ENCODE data around the gene AMFR. TPM values are rescaled to one million over a fixed set of nuclear protein-coding genes. Genes with fewer than 3 reads are reported as not detected.

The AMFR gene
- total RNA-seq, 1 experiment from 2014 or later: 25.6 TPM

GRCh38 chr16:56312028-56312300 lies 113.4 kb downstream of the AMFR start:
- Mint-ChIP-seq H3K36me3 (ENCODE audit: insufficient read depth in 1 of 3, low read depth in 3 of 3) (peaks cover 0 to 5% (median 0%) of the 10 kb centered on the region in 3 experiments; a peak in 2 of 7 replicates), H3K27ac (no peak overlapping the region; a peak in 1 of 7 replicates), H3K4me1 (peaks cover 2 to 9% of the 10 kb centered on the region in 2 experiments; a peak in 3 of 4 replicates), H3K9me3 (no peaks in the 10 kb centered on the region), H3K4me3 (no peak overlapping the region), H3K27me3 (ENCODE audit: low read depth) (no peaks in the 10 kb centered on the region; the same call in none of the 2 replicates)
- H3K18ac ChIP-seq (ENCODE audit: insufficient read length, low read depth, low read length): no peak overlapping the region
- no peak overlapping the region for H2BK15ac ChIP-seq (ENCODE audit: low read depth, low read length)
- no peak overlapping the region for H2BK120ac ChIP-seq (ENCODE audit: low read depth, low read length, poor library complexity, severe bottlenecking)
- H2BK5ac ChIP-seq (ENCODE audit: insufficient read length, low read length): no peak overlapping the region
- no peak overlapping the region for H2AK5ac ChIP-seq (ENCODE audit: insufficient read length, low read length)
- H3K27me3 ChIP-seq (ENCODE audit: insufficient read depth, low read length): no peaks in the 10 kb centered on the region
- no peak overlapping the region for H3K4ac ChIP-seq (ENCODE audit: low read depth, low read length)
- no peak overlapping the region for H4K91ac ChIP-seq (ENCODE audit: insufficient read length, low read depth, low read length)
- H4K8ac ChIP-seq (replicated peaks; ENCODE audit: insufficient read length, low read depth, low read length): no peak overlapping the region
- H3T11ph ChIP-seq (ENCODE audit: low read length): no peak overlapping the region
- no peaks in the 10 kb centered on the region for H3K79me1 ChIP-seq (ENCODE audit: insufficient read depth, low read depth, low read length, poor library complexity, severe bottlenecking)
- DNase-seq: no peak
- TF ChIP-seq, protein P1, sequence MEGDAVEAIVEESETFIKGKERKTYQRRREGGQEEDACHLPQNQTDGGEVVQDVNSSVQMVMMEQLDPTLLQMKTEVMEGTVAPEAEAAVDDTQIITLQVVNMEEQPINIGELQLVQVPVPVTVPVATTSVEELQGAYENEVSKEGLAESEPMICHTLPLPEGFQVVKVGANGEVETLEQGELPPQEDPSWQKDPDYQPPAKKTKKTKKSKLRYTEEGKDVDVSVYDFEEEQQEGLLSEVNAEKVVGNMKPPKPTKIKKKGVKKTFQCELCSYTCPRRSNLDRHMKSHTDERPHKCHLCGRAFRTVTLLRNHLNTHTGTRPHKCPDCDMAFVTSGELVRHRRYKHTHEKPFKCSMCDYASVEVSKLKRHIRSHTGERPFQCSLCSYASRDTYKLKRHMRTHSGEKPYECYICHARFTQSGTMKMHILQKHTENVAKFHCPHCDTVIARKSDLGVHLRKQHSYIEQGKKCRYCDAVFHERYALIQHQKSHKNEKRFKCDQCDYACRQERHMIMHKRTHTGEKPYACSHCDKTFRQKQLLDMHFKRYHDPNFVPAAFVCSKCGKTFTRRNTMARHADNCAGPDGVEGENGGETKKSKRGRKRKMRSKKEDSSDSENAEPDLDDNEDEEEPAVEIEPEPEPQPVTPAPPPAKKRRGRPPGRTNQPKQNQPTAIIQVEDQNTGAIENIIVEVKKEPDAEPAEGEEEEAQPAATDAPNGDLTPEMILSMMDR (conservative IDR thresholded peaks at IDR 0.05): no peak
- no peak overlapping the region for H4K5ac ChIP-seq (ENCODE audit: insufficient read length, low read depth, low read length)
- no peak overlapping the region for H3K27ac ChIP-seq (ENCODE audit: insufficient read length, low read depth, low read length)
- H3K23me2 ChIP-seq (ENCODE audit: insufficient read length, low read depth, low read length, poor library complexity, severe bottlenecking): no peaks in the 10 kb centered on the region
- H4K20me1 ChIP-seq (ENCODE audit: control insufficient read depth, insufficient read depth, insufficient read length): no peaks in the 10 kb centered on the region
- H3K4me2 ChIP-seq (ENCODE audit: insufficient read depth, insufficient read length, low read length): no peak overlapping the region
- H3K56ac ChIP-seq (ENCODE audit: insufficient read length, low read depth, low read length): no peak overlapping the region
- no peak overlapping the region for H3K23ac ChIP-seq (ENCODE audit: insufficient read length, low read depth, low read length)
- H2AFZ ChIP-seq (ENCODE audit: low read length): no peak overlapping the region
- H3K79me2 ChIP-seq (ENCODE audit: insufficient read depth, low read length): no peaks in the 10 kb centered on the region
- no peak overlapping the region for H2BK20ac ChIP-seq (ENCODE audit: low read depth, low read length, poor library complexity, severe bottlenecking)
- WGBS (ENCODE audit: extremely low coverage, insufficient read length, low lambda C conversion rate): no CpG with 5 or more reads among the region's 11 CpGs
- no peaks in the 10 kb centered on the region for H3K9me3 ChIP-seq (ENCODE audit: control insufficient read depth, low read depth, low read length)
- H3K4me1 ChIP-seq (ENCODE audit: insufficient read depth, low read length): no peaks in the 10 kb centered on the region
- H3K14ac ChIP-seq (ENCODE audit: insufficient read depth, low read length): no peak overlapping the region
- no peak overlapping the region for H3K9ac ChIP-seq (ENCODE audit: extremely low read depth, insufficient read length, low read length)
- no peak overlapping the region for H2BK12ac ChIP-seq (ENCODE audit: insufficient read length, low read depth, low read length)

Other genes starting within 250 kb of the AMFR start
- 16.9 and 17.0 TPM in 2 replicates for gene GNAO1, start 234.1 kb downstream of the AMFR start, total RNA-seq (2021)
- gene NUDT21, start 25.8 kb upstream of the AMFR start, total RNA-seq (2021): 271 and 276 TPM in 2 replicates
- 66.5 TPM in 2 replicates for gene OGFOD1, start 26.0 kb upstream of the AMFR start, total RNA-seq (2021)
- 13.0 and 13.1 TPM in 2 replicates for gene BBS2, start 94.5 kb upstream of the AMFR start, total RNA-seq (2021)
- gene MT4, start 139.5 kb upstream of the AMFR start, total RNA-seq (2021): not detected in 2 replicates
- 0.61 TPM in 1 of 2 replicates, not detected in the other for gene MT3, start 164.0 kb upstream of the AMFR start, total RNA-seq (2021)
- 63.1 and 72.5 TPM in 2 replicates for gene MT2A, start 183.0 kb upstream of the AMFR start, total RNA-seq (2021)
- gene MT1E, start 200.2 kb upstream of the AMFR start, total RNA-seq (2021): 25.9 and 34.4 TPM in 2 replicates
- 1.4 and 2.5 TPM in 2 replicates for gene MT1M, start 207.1 kb upstream of the AMFR start, total RNA-seq (2021)
- 0.68 TPM in 1 of 2 replicates, not detected in the other for gene MT1A, start 213.1 kb upstream of the AMFR start, total RNA-seq (2021)
- not detected in 2 replicates for gene MT1B, start 226.3 kb upstream of the AMFR start, total RNA-seq (2021)
- gene MT1F, start 232.4 kb upstream of the AMFR start, total RNA-seq (2021): 22.9 and 26.1 TPM in 2 replicates
- 23.4 and 26.2 TPM in 2 replicates for gene MT1G, start 242.5 kb upstream of the AMFR start, total RNA-seq (2021)
- gene MT1H, start 244.3 kb upstream of the AMFR start, total RNA-seq (2021): 10.7 and 12.5 TPM in 2 replicates